GM12878 (cell line): ENCODE results near the gene CEP83. TPM values are rescaled to one million over a fixed set of nuclear protein-coding genes. Genes with fewer than 3 reads are reported as not detected.
A peak's percentile ranks its signal among the peaks of the same experiment; 100 is the strongest.

ENCODE experiments used
- BCL11A ChIP-seq: IDR thresholded peaks from 2 replicates; pipeline ENCODE4 v1.6.1; 2011; ENCODE audit warnings: low read depth, low read length
- BMI1 ChIP-seq: fragments of 450-650 bp; IDR thresholded peaks from 2 replicates; pipeline ENCODE4 v1.6.1; 2016; ENCODE audit warnings: mild to moderate bottlenecking, moderate library complexity, borderline replicate concordance
- CBX5 ChIP-seq: sonication (generic); IDR thresholded peaks from 2 replicates; pipeline ENCODE4 v1.6.1; 2016; ENCODE audit warnings: low read depth, moderate library complexity, mild to moderate bottlenecking, inconsistent platforms
- CHD4 ChIP-seq: fragments of 200-600 bp; sonication (generic); IDR thresholded peaks from 2 replicates; pipeline ENCODE4 v1.6.1; 2016; ENCODE audit warnings: mild to moderate bottlenecking
- DPF2 ChIP-seq: fragments of 450-650 bp; IDR thresholded peaks from 2 replicates; pipeline ENCODE4 v1.6.1; 2017; ENCODE audit warnings: mild to moderate bottlenecking
- GATAD2B ChIP-seq: fragments of 450-650 bp; conservative IDR thresholded peaks from 2 replicates; pipeline ENCODE4 v1.6.1; 2017; ENCODE audit warnings: low read depth, mild to moderate bottlenecking, moderate library complexity
- IRF4 ChIP-seq: IDR thresholded peaks from 2 replicates; pipeline ENCODE4 v1.6.1; 2011; ENCODE audit warnings: low read depth, low read length
- KLF5 ChIP-seq: fragments of 450-650 bp; IDR thresholded peaks from 2 replicates; pipeline ENCODE4 v1.6.1; 2014; ENCODE audit warnings: mild to moderate bottlenecking; ENCODE audit not compliant: partially characterized antibody
- LARP7 ChIP-seq: fragments of 450-650 bp; IDR thresholded peaks from 2 replicates; pipeline ENCODE4 v1.6.1; 2017; ENCODE audit warnings: mild to moderate bottlenecking
- MYB ChIP-seq: fragments of 150-350 bp; IDR thresholded peaks from 2 replicates; pipeline ENCODE4 v1.6.1; 2014; ENCODE audit warnings: mild to moderate bottlenecking, low read depth, low read length, borderline replicate concordance
- NFXL1 ChIP-seq: fragments of 450-650 bp; IDR thresholded peaks from 2 replicates; pipeline ENCODE4 v1.6.1; 2017; ENCODE audit warnings: antibody characterized with exemption, mild to moderate bottlenecking, borderline replicate concordance
- SIX5 ChIP-seq: IDR thresholded peaks from 2 replicates; pipeline ENCODE4 v1.6.1; 2011; ENCODE audit warnings: mild to moderate bottlenecking, low read depth, low read length, moderate library complexity; ENCODE audit not compliant: severe bottlenecking
- SMAD5 ChIP-seq: IDR thresholded peaks from 2 replicates; pipeline ENCODE4 v1.6.1; 2016; ENCODE audit warnings: antibody characterized with exemption, low read depth
- SMARCA5 ChIP-seq: fragments of 450-650 bp; IDR thresholded peaks from 2 replicates; pipeline ENCODE4 v1.6.1; 2017; ENCODE audit warnings: mild to moderate bottlenecking
- SPI1 ChIP-seq: IDR thresholded peaks from 2 replicates; pipeline ENCODE4 v1.6.1; 2011; ENCODE audit warnings: low read depth, mild to moderate bottlenecking, low read length, moderate library complexity, borderline replicate concordance; ENCODE audit not compliant: insufficient read depth
- SREBF2 ChIP-seq: IDR thresholded peaks from 2 replicates; pipeline ENCODE4 v1.6.1; 2012; ENCODE audit warnings: mild to moderate bottlenecking, low read length
- TAF1 ChIP-seq: IDR thresholded peaks from 2 replicates; pipeline ENCODE4 v1.6.1; 2011; ENCODE audit warnings: mild to moderate bottlenecking, low read depth, low read length, borderline replicate concordance
- TARDBP ChIP-seq: IDR thresholded peaks from 2 replicates; pipeline ENCODE4 v1.6.1; 2016; ENCODE audit warnings: borderline replicate concordance
- ZBED1 ChIP-seq: IDR thresholded peaks from 2 replicates; pipeline ENCODE4 v1.6.1; 2016; ENCODE audit warnings: borderline replicate concordance
- ZNF207 ChIP-seq: fragments of 450-650 bp; IDR thresholded peaks from 2 replicates; pipeline ENCODE4 v1.6.1; 2014; ENCODE audit warnings: antibody characterized with exemption, mild to moderate bottlenecking, borderline replicate concordance
- ZNF217 ChIP-seq: fragments of 450-650 bp; IDR thresholded peaks from 2 replicates; pipeline ENCODE4 v1.6.1; 2017; ENCODE audit warnings: antibody characterized with exemption, mild to moderate bottlenecking
- ZZZ3 ChIP-seq: IDR thresholded peaks from 2 replicates; pipeline ENCODE4 v1.6.1; 2011; ENCODE audit warnings: low read depth; ENCODE audit not compliant: control insufficient read depth, insufficient read length
- polyA plus RNA-seq, 11 experiments: library from polyadenylated mRNA; depleted of rRNA in 4 of 11; unstranded in 6 of 11; stranded (reverse) in 5 of 11; fragments of >200 nt; fragmentation: Nextera tagmentation in 4 of 11; fragmentation: Illumina TruSeq in 1 of 11; extraction: Ambion mirVana in 4 of 11; extraction: Trizol in 1 of 11; gene quantifications; 1 replicate in 1 of 11; 2 replicates in 10 of 11; pipeline versions ENCODE4 v1.2.1 to v1.2.3, GENCODE V29; 2011 to 2016; ENCODE audit warnings: inconsistent platforms in 2 of 11, missing spikeins in 2 of 11, low read depth in 1 of 11
- total RNA-seq, 4 experiments: library from RNA; depleted of rRNA in 3 of 4; stranded (reverse); fragments of >200 nt in 3 of 4; fragmentation: Illumina TruSeq in 1 of 4; extraction: Trizol in 1 of 4; gene quantifications; 2 replicates each; pipeline versions ENCODE4 v1.2.1 to v1.2.3, GENCODE V29; 2013 to 2021
- TF ChIP-seq, protein P1 (sequence below): IDR thresholded peaks from 2 replicates; pipeline ENCODE4 v1.6.1; 2012; ENCODE audit warnings: low read depth, low read length, improper control_type of control experiment
- TF ChIP-seq, protein P2 (sequence below): IDR thresholded peaks from 2 replicates; pipeline ENCODE4 v1.6.1; 2012; ENCODE audit warnings: mild to moderate bottlenecking, low read depth, low read length
- TF ChIP-seq, protein P3 (sequence below): fragments of 450-650 bp; IDR thresholded peaks from 2 replicates; pipeline ENCODE4 v1.6.1; 2017; ENCODE audit warnings: low read depth, mild to moderate bottlenecking, moderate library complexity

Gene CEP83
- total and polyA plus RNA-seq, 10 of the 15 experiments (the other 5 are each of a cell fraction or from before 2014, with no cell fraction given): 4.3 to 39.0 (median 22.5) TPM

DNA sequence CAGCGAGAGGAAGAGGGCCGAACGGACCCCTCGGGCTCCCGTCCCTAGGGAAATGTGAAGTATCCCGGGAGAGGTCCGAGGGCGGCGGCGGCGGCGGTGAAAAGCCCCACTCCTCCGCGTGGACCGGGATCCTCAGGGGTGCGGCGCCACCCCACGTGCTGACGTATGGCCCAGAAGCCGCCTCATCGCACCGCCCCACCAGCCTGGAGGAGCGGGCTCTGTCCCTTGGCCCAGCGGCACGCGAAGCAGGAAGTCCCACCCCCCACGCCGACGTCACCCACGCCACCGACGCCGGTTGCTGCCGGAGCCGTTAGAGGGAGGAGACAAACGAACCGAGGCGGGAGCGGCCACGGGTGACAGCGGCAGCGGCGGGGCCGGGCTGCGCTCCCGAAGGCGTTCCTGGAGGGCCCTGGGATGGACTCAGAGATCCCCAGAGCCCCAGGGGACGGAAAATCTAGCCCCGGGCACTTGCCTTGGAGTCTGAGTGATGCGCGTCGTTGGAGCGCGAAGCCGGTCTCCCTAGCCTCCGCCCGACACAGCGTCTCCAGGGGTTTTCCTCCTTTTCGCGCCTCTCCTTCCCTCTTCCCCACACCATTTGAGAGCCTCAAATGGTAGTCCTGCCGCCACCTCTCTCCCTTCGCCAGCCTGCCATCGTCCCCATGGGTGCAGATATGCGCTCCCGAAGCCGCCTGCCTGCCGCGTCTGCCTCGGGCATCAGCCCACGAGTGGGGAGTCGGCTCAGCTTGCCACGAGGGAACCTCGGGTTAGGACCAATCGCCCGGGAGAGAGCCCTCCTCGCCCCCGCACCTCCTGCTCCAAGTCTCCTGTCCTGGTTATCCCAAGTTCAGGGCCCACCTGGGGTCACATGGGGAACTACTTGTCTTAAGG lies at the start of gene CEP83 (continued):
- TF ChIP-seq LARP7 (peak; percentile 48; the same call in 1 of the 2 replicates), MYB (peak; percentile 59; the same call in 1 of the 2 replicates), ZNF207 (0 out of 2 replicates have a peak, but pooled peaks have one; percentile 15), SIX5 (no peak), BCL11A (no peak), GATAD2B (peak; percentile 92), IRF4 (no peak), KLF5 (peak; percentile 37), TARDBP (no peak), CHD4 (no peak), SMARCA5 (no peak), ZBED1 (0 out of 2 replicates have a peak, but pooled peaks have one; percentile 29), NFXL1 (no peak), TAF1 (peak; percentile 58; the same call in 1 of the 2 replicates), DPF2 (peak; percentile 88), ZNF217 (no peak), SREBF2 (no peak), ZZZ3 (no peak), CBX5 (no peak), BMI1 (no peak), SPI1 (no peak; the same call in 1 of the 2 replicates), SMAD5 (peak; percentile 72; the same call in 1 of the 2 replicates)
- TF ChIP-seq, protein P1, sequence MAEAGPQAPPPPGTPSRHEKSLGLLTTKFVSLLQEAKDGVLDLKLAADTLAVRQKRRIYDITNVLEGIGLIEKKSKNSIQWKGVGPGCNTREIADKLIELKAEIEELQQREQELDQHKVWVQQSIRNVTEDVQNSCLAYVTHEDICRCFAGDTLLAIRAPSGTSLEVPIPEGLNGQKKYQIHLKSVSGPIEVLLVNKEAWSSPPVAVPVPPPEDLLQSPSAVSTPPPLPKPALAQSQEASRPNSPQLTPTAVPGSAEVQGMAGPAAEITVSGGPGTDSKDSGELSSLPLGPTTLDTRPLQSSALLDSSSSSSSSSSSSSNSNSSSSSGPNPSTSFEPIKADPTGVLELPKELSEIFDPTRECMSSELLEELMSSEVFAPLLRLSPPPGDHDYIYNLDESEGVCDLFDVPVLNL: peak; percentile 48; the same call in 1 of the 2 replicates
- TF ChIP-seq, protein P2, sequence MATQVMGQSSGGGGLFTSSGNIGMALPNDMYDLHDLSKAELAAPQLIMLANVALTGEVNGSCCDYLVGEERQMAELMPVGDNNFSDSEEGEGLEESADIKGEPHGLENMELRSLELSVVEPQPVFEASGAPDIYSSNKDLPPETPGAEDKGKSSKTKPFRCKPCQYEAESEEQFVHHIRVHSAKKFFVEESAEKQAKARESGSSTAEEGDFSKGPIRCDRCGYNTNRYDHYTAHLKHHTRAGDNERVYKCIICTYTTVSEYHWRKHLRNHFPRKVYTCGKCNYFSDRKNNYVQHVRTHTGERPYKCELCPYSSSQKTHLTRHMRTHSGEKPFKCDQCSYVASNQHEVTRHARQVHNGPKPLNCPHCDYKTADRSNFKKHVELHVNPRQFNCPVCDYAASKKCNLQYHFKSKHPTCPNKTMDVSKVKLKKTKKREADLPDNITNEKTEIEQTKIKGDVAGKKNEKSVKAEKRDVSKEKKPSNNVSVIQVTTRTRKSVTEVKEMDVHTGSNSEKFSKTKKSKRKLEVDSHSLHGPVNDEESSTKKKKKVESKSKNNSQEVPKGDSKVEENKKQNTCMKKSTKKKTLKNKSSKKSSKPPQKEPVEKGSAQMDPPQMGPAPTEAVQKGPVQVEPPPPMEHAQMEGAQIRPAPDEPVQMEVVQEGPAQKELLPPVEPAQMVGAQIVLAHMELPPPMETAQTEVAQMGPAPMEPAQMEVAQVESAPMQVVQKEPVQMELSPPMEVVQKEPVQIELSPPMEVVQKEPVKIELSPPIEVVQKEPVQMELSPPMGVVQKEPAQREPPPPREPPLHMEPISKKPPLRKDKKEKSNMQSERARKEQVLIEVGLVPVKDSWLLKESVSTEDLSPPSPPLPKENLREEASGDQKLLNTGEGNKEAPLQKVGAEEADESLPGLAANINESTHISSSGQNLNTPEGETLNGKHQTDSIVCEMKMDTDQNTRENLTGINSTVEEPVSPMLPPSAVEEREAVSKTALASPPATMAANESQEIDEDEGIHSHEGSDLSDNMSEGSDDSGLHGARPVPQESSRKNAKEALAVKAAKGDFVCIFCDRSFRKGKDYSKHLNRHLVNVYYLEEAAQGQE: no peak
- TF ChIP-seq, protein P3, sequence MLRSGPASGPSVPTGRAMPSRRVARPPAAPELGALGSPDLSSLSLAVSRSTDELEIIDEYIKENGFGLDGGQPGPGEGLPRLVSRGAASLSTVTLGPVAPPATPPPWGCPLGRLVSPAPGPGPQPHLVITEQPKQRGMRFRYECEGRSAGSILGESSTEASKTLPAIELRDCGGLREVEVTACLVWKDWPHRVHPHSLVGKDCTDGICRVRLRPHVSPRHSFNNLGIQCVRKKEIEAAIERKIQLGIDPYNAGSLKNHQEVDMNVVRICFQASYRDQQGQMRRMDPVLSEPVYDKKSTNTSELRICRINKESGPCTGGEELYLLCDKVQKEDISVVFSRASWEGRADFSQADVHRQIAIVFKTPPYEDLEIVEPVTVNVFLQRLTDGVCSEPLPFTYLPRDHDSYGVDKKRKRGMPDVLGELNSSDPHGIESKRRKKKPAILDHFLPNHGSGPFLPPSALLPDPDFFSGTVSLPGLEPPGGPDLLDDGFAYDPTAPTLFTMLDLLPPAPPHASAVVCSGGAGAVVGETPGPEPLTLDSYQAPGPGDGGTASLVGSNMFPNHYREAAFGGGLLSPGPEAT: peak; percentile 55; the same call in 1 of the 2 replicates
